HepG2 (cell line): ENCODE data around the gene C3orf38. TPM values are rescaled to one million over a fixed set of nuclear protein-coding genes. Genes with fewer than 3 reads are reported as not detected.

Source experiments
- CCDC6 ChIP-seq: sonication (generic); formaldehyde crosslinking; IDR thresholded peaks from 2 replicates; pipeline ENCODE4 v1.8.1; 2022; ENCODE audit warnings: mild to moderate bottlenecking, missing genetic modification reagents, moderate library complexity
- EEA1 ChIP-seq: sonication (generic); formaldehyde crosslinking; IDR thresholded peaks from 2 replicates; pipeline ENCODE4 v1.5.1; 2020; ENCODE audit warnings: mild to moderate bottlenecking, missing genetic modification reagents, borderline replicate concordance
- EHMT2 ChIP-seq: fragments of 200-600 bp; sonication (generic); IDR thresholded peaks from 2 replicates; pipeline ENCODE4 v1.7.0; 2017; ENCODE audit warnings: antibody characterized with exemption, low read depth, low read length, borderline replicate concordance
- FOSL2 ChIP-seq: sonication (generic); formaldehyde crosslinking; IDR thresholded peaks from 2 replicates; pipeline ENCODE4 v1.4.0; 2020; ENCODE audit warnings: missing genetic modification reagents
- HNF4G ChIP-seq, 2 experiments: sonication (generic) in 1 of 2; formaldehyde crosslinking in 1 of 2; IDR thresholded peaks; 2 replicates each; pipeline versions ENCODE4 v1.4.0 to v1.6.1; 2011 to 2020; ENCODE audit warnings: borderline replicate concordance in 2 of 2, low read depth in 2 of 2, mild to moderate bottlenecking in 2 of 2, low read length in 1 of 2, missing genetic modification reagents in 1 of 2, moderate library complexity in 1 of 2
- JUNB ChIP-seq: sonication (generic); formaldehyde crosslinking; IDR thresholded peaks from 2 replicates; pipeline ENCODE4 v1.8.0; 2022; ENCODE audit warnings: missing genetic modification reagents, mild to moderate bottlenecking, borderline replicate concordance
- MED8 ChIP-seq: sonication (generic); formaldehyde crosslinking; IDR thresholded peaks from 2 replicates; pipeline ENCODE4 v1.8.1; 2023; ENCODE audit warnings: mild to moderate bottlenecking, missing genetic modification reagents; ENCODE audit not compliant: insufficient replicate concordance
- MLLT10 ChIP-seq: sonication (generic); formaldehyde crosslinking; IDR thresholded peaks from 2 replicates; pipeline ENCODE4 v1.4.0; 2020; ENCODE audit warnings: missing genetic modification reagents
- SETDB1 ChIP-seq: sonication (generic); formaldehyde crosslinking; IDR thresholded peaks from 2 replicates; pipeline ENCODE4 v1.5.1; 2020; ENCODE audit warnings: missing genetic modification reagents, mild to moderate bottlenecking, borderline replicate concordance
- SIX1 ChIP-seq: sonication (generic); formaldehyde crosslinking; IDR thresholded peaks from 2 replicates; pipeline ENCODE4 v1.4.0; 2020; ENCODE audit warnings: missing genetic modification reagents, borderline replicate concordance
- SOX5 ChIP-seq: IDR thresholded peaks from 2 replicates; pipeline ENCODE4 v1.6.1; 2016; ENCODE audit warnings: borderline replicate concordance
- TSC22D2 ChIP-seq: sonication (generic); formaldehyde crosslinking; IDR thresholded peaks from 2 replicates; pipeline ENCODE4 v1.5.1; 2020; ENCODE audit warnings: missing genetic modification reagents, mild to moderate bottlenecking, borderline replicate concordance
- XRCC5 ChIP-seq: fragments of 200-400 bp; formaldehyde crosslinking; optimal IDR thresholded peaks from 2 replicates; pipeline ENCODE3; 2017; ENCODE audit warnings: mild to moderate bottlenecking, low read length
- ZBTB8A ChIP-seq: sonication (generic); formaldehyde crosslinking; IDR thresholded peaks from 2 replicates; pipeline ENCODE4 v1.4.0; 2020; ENCODE audit warnings: mild to moderate bottlenecking, low read depth, missing genetic modification reagents, borderline replicate concordance
- ZKSCAN5 ChIP-seq: sonication (generic); formaldehyde crosslinking; IDR thresholded peaks from 2 replicates; pipeline ENCODE4 v1.5.1; 2020; ENCODE audit warnings: mild to moderate bottlenecking, missing genetic modification reagents
- ZNF335 ChIP-seq: sonication (generic); formaldehyde crosslinking; IDR thresholded peaks from 2 replicates; pipeline ENCODE4 v1.4.0; 2020; ENCODE audit warnings: missing genetic modification reagents
- ZNF34 ChIP-seq: sonication (generic); formaldehyde crosslinking; IDR thresholded peaks from 2 replicates; pipeline ENCODE4 v1.4.0; 2020; ENCODE audit warnings: mild to moderate bottlenecking, missing genetic modification reagents, borderline replicate concordance
- ZNF343 ChIP-seq: sonication (generic); formaldehyde crosslinking; IDR thresholded peaks from 2 replicates; pipeline ENCODE4 v1.4.0; 2020; ENCODE audit warnings: mild to moderate bottlenecking, missing genetic modification reagents
- ZNF350 ChIP-seq: sonication (generic); formaldehyde crosslinking; IDR thresholded peaks from 2 replicates; pipeline ENCODE4 v1.4.0; 2020; ENCODE audit warnings: mild to moderate bottlenecking, low read depth, missing genetic modification reagents, borderline replicate concordance
- ZNF367 ChIP-seq: sonication (generic); formaldehyde crosslinking; IDR thresholded peaks from 2 replicates; pipeline ENCODE4 v1.4.0; 2020; ENCODE audit warnings: missing genetic modification reagents, borderline replicate concordance
- ZNF552 ChIP-seq: sonication (generic); formaldehyde crosslinking; IDR thresholded peaks from 2 replicates; pipeline ENCODE4 v1.9.0; 2022; ENCODE audit warnings: missing genetic modification reagents, mild to moderate bottlenecking, borderline replicate concordance
- ZNF558 ChIP-seq: sonication (generic); formaldehyde crosslinking; IDR thresholded peaks from 2 replicates; pipeline ENCODE4 v1.9.0; 2022; ENCODE audit warnings: mild to moderate bottlenecking, missing genetic modification reagents, borderline replicate concordance
- ZNF691 ChIP-seq: sonication (generic); formaldehyde crosslinking; IDR thresholded peaks from 2 replicates; pipeline ENCODE4 v1.4.0; 2020; ENCODE audit warnings: missing genetic modification reagents, low read depth, mild to moderate bottlenecking, borderline replicate concordance
- polyA plus RNA-seq, 8 experiments: library from polyadenylated mRNA; depleted of rRNA in 3 of 8; stranded (reverse) in 7 of 8; unstranded in 1 of 8; fragments of >200 nt; fragmentation: Illumina TruSeq in 4 of 8; extraction: Trizol in 4 of 8; gene quantifications; 2 replicates each; pipeline versions ENCODE4 v1.2.1 to v1.2.3, GENCODE V29; 2011 to 2016; ENCODE audit warnings: low read depth in 4 of 8, missing spikeins in 1 of 8, mixed read lengths in 1 of 8; ENCODE audit not compliant: insufficient read depth in 1 of 8
- total RNA-seq, 5 experiments: library from RNA; depleted of rRNA; stranded (reverse); fragments of >200 nt; fragmentation: Illumina TruSeq; extraction: Trizol; gene quantifications; 2 replicates each; pipeline ENCODE4 v1.2.3, GENCODE V29; 2016; ENCODE audit warnings: low read depth in 1 of 5
- TF ChIP-seq, protein P1 (sequence below): sonication (generic); formaldehyde crosslinking; IDR thresholded peaks from 2 replicates; pipeline ENCODE4 v1.5.0; 2020; ENCODE audit warnings: missing genetic modification reagents
- TF ChIP-seq, protein P2 (sequence below): sonication (generic); formaldehyde crosslinking; IDR thresholded peaks from 2 replicates; pipeline ENCODE4 v1.4.0; 2020; ENCODE audit warnings: missing genetic modification reagents

The C3orf38 gene
- total and polyA plus RNA-seq, 2 of the 13 experiments (the other 11 are each of a cell fraction or from before 2014, with no cell fraction given): 6.0 to 17.5 TPM

- no peak for TF ChIP-seq ZKSCAN5 (CRISPR knock-in tag)
- TF ChIP-seq SIX1 (CRISPR knock-in tag): no peak
- TF ChIP-seq ZNF343 (CRISPR knock-in tag): peak; percentile 71
- peak; percentile 39; the same call in 1 of the 2 replicates for TF ChIP-seq CCDC6 (CRISPR knock-in tag)
- peak; percentile 91; the same call in 1 of the 2 replicates for TF ChIP-seq EEA1 (CRISPR knock-in tag)
- TF ChIP-seq SETDB1 (CRISPR knock-in tag): no peak
- TF ChIP-seq MLLT10 (CRISPR knock-in tag): no peak
- TF ChIP-seq FOSL2 (CRISPR knock-in tag): peak; percentile 46; the same call in 1 of the 2 replicates
- TF ChIP-seq ZBTB8A (CRISPR knock-in tag): peak; percentile 78; the same call in 1 of the 2 replicates
- no peak for TF ChIP-seq EHMT2
- no peak for TF ChIP-seq ZNF34
- TF ChIP-seq MED8 (CRISPR knock-in tag): peak; percentile 69
- no peak for TF ChIP-seq HNF4G (IDR thresholded peaks at IDR 0.05; ENCODE audit: borderline replicate concordance, low read depth, low read length)
- TF ChIP-seq HNF4G (CRISPR knock-in tag; IDR thresholded peaks at IDR 0.05; ENCODE audit: borderline replicate concordance, low read depth): no peak
- peak; percentile 96 for TF ChIP-seq ZNF691 (CRISPR knock-in tag)
- TF ChIP-seq ZNF335 (CRISPR knock-in tag): peak; percentile 76; the same call in 1 of the 2 replicates
- TF ChIP-seq, protein P1, sequence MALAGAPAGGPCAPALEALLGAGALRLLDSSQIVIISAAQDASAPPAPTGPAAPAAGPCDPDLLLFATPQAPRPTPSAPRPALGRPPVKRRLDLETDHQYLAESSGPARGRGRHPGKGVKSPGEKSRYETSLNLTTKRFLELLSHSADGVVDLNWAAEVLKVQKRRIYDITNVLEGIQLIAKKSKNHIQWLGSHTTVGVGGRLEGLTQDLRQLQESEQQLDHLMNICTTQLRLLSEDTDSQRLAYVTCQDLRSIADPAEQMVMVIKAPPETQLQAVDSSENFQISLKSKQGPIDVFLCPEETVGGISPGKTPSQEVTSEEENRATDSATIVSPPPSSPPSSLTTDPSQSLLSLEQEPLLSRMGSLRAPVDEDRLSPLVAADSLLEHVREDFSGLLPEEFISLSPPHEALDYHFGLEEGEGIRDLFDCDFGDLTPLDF (CRISPR knock-in tag): peak; percentile 47; the same call in 1 of the 2 replicates
- no peak for TF ChIP-seq JUNB (CRISPR knock-in tag)
- no peak for TF ChIP-seq TSC22D2 (CRISPR knock-in tag)
- TF ChIP-seq ZNF367: no peak; the same call in 1 of the 2 replicates
- no peak for TF ChIP-seq ZNF552 (CRISPR knock-in tag)
- TF ChIP-seq XRCC5: peak; percentile 93
- TF ChIP-seq, protein P2, sequence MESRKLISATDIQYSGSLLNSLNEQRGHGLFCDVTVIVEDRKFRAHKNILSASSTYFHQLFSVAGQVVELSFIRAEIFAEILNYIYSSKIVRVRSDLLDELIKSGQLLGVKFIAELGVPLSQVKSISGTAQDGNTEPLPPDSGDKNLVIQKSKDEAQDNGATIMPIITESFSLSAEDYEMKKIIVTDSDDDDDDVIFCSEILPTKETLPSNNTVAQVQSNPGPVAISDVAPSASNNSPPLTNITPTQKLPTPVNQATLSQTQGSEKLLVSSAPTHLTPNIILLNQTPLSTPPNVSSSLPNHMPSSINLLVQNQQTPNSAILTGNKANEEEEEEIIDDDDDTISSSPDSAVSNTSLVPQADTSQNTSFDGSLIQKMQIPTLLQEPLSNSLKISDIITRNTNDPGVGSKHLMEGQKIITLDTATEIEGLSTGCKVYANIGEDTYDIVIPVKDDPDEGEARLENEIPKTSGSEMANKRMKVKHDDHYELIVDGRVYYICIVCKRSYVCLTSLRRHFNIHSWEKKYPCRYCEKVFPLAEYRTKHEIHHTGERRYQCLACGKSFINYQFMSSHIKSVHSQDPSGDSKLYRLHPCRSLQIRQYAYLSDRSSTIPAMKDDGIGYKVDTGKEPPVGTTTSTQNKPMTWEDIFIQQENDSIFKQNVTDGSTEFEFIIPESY: no peak
- no peak for TF ChIP-seq ZNF558
- peak; percentile 90; the same call in 1 of the 2 replicates for TF ChIP-seq ZNF350 (CRISPR knock-in tag)
- TF ChIP-seq SOX5: no peak; the same call in 1 of the 2 replicates
Observed at GRCh38 chr3:88149509-88150362, at the start of gene C3orf38 (continued).
